GM21381 (cell line): ENCODE data around the gene IPO5.
"Not testable (repeated sequence)": the region's sequence is repeated elsewhere in the genome, so short reads cannot be mapped to it uniquely, and the experiment has no call there.

ENCODE experiments used
- ATAC-seq: cut with Tn5 transposase; IDR thresholded peaks from one replicate; pipeline ENCODE4 v1.9.1; 2021; ENCODE audit warnings: mild to moderate bottlenecking, moderate library complexity; ENCODE audit not compliant: unreplicated experiment

Gene IPO5

GRCh38 chr13:98007001-98007400, 53.5 kb downstream of the IPO5 start:
- no peak for ATAC-seq

DNA sequence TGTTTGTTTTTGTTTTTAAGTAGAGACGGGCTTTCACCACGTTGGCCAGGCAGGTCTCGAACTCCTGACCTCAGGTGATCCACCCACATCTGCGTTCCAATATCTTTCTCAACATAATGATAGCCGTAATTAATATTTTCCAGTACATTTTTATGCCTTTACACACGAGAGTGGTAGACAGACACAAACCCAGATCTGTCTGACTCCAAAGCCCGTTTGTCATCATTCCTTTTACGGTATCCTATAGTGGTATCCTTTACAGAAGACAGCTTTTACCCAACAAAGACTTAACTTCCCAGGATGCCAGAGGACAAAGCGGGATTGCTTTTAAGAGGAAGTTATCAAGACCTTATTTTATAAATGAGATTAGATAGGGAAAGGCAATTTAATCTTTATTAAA, 59.8 kb downstream of the IPO5 start:
- ATAC-seq = no peak

DNA sequence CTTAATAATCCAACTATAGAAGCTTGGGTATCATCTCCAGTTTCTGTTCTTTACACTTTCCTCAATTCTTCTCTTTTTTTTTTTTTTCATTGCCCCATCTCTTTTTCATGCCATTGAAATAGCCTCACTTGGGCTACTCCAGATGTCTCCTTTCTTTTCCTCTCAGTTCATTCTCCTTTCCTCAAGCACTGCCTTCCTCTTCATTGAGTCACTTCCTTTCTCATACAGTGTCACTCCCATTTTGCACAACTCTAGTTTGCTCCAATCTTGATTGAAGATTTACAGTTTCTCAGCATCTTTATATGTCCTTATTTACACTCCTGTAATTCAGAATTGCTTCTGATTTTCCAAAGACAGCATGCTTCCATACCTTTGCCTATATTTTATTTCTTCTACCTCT, 61.3 kb downstream of the IPO5 start:
- no peak for ATAC-seq

GRCh38 chr13:98018293-98018692, 64.8 kb downstream of the IPO5 start:
- no peak for ATAC-seq

GRCh38 chr13:98019186-98019585, 65.7 kb downstream of the IPO5 start:
- no peak for ATAC-seq

DNA sequence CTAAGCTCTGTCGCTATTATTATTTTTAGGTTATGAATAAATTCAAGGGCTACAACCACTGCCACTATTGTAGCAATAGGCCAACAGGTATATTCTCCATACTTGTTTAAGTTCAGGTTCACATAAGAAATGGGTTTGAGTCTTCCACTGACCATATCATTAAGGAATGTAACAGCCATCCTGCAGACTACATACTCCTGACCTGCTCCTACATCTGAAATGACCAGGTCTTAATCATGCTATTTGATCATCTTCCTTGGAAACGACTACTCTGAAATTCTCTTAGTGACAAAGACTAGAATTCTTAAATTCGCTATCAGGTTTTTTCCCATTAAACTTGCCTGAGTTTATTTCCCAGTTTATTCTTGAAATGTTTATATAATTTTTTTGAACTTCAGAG, 66.8 kb downstream of the IPO5 start:
- no peak for ATAC-seq

- no peak for ATAC-seq
Measured at GRCh38 chr13:98022210-98022609, 68.7 kb downstream of the IPO5 start.

DNA sequence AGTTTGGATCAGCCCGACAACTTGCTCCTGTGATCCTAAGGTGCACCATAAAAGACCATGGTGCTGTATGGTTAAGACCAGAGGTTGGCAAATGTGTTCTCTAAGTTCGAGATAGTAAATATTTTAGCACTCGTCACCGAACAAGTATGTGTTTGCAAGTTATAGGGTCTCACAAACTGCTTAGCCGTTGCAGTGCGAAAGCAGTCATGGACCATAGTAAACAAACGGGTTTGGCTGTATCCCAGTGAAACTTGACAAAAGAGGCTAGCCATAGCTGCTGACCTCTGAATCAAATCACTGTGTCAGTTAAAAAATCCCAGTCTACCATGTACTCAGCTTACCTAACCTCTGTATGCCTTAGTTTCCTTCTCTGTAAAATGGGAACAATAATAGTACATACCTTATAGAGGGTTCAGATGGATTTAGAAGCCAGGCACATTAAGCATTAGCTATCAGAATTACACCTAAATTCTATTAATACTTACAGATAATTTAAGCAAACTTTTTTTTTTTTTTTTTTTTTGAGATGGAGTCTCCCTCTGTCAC, 72.1 kb downstream of the IPO5 start:
- ATAC-seq = no peak

DNA sequence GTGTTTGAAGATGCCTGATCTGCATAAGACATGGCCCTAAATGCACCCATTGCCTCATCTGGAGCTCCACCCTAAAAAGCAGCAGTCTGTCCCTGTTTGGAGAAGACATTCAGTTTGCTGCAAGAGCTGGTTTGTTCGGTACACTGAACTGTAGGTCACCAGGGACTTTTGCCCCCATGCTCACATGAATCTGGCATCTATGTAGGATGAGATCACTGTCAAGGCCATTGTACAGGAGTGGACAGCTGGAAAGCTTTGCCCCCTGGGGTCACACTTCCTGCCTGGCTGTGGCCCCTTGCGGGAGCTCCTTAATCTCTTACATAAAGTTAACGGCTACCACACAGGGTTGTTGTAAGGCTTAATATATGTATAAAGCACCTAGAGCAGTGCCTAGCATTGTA, 73.0 kb downstream of the IPO5 start:
- ATAC-seq = no peak

DNA sequence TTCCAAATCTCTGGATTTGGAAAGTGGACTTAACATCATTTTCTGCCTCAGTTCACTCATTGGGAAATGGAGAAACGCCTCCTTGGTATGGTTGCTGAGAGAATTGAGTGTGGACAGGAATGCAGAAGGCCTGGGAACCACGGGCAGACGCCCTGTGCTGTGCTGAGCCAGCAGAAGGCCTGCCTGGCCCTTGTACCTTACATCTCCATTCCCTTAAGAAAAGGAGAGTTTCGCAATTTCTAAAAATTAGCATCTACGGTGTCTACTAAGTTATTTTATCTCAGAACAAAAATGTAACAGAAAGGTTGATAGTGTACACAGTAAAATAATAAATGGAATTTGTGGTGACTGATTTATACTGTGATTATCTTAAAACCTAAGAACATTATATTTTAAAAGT, 78.7 kb downstream of the IPO5 start:
- no peak for ATAC-seq

GRCh38 chr13:98033277-98034247, 80.1 kb downstream of the IPO5 start:
- no peak for ATAC-seq

- ATAC-seq = no peak
Measured at GRCh38 chr13:98035373-98035772, 81.9 kb downstream of the IPO5 start.

GRCh38 chr13:98036564-98037302, 83.3 kb downstream of the IPO5 start:
- ATAC-seq = not testable (repeated sequence)

DNA sequence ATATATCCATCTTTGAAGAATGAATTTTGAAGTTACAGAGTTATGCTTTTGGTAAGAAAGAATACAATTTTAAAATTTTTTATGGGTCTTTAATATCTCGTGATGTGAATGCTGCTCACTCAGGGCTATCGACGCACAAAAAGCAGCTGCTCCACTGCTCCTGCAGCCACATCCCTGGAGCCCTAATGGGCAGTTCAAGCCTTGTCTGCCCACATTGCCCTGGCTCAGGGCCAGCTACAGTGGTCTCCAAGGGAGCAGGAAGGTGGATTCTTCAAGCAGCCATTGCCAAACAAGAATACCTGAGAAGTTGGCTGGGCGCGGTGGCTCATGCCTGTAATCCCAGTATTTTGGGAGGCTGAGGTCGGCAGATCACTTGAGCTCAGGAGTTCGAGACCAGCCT, 85.8 kb downstream of the IPO5 start:
- no peak for ATAC-seq

DNA sequence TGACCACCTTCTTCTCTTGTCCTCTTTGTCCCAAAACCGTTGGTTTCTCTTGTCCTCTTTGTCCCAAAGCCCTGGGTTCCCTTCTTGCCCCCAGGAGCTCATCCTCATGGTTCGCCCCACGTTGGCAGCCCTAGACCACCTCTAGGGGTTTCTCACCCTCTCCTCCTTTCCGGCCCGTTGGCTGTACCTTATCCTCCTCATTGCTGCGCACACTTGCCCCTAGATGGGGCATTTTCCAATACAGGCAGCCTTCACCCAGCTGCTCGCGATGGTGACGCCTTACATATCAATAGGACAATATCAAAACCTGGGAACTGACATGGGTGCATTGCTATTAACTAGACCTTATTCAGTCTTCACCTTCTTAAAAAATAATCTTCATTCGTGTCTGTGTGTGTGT, 86.5 kb downstream of the IPO5 start:
- ATAC-seq = no peak

DNA sequence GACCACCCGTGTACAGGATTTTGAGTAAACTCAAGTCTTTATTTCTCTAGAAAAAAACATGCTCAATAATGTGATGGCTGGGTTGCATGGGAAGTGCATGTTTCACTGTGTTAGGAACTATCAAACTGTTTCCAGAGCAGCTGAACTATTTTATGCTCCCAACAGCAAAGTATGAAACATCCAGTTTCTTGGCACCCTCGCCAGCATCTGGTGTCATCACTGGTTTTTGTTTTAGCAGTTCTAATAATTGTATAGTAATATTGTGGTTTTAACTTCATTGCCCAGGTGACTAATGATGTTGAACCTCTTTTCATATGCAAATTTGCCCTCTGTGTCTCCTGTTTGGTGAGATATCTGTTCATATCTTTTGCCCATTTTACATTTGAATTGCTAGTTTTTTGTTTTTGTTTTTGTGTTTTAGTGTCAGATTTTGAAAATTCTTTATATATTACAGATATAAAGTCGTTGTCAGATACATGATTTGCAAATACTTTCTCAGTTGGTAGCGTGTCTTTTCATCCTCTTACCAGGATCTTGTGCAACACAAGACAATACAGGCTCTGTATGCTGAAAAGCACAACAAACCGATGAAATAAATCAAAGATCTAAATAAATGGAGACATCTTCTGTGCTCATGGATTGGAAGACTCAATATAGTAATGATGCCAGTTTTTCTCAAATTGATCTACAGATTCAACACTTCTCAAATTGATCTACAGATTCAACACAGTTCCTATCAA, 87.8 kb downstream of the IPO5 start:
- no peak for ATAC-seq

DNA sequence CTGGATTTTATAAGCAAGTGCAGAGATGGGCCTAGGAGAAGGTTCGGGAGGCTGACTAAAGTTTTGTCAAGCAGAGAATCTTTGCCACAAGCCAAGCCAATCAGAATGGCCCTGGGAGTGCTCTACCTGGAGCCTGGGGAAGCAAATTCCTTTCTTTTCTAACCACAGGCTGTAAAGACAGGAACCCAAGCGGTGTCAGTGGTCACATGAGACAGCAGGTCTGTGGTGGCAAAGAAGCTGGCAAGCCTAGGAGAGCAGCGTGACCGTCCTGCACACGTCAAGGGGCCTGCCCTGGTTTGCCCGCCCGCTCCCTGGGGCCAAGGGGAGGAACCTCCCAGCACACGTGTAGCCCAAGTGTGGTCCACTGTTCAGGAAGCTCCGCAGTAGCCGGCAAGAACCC, 90.8 kb downstream of the IPO5 start:
- no peak for ATAC-seq

GRCh38 chr13:98047785-98048184, 94.3 kb downstream of the IPO5 start:
- not testable (repeated sequence) for ATAC-seq

DNA sequence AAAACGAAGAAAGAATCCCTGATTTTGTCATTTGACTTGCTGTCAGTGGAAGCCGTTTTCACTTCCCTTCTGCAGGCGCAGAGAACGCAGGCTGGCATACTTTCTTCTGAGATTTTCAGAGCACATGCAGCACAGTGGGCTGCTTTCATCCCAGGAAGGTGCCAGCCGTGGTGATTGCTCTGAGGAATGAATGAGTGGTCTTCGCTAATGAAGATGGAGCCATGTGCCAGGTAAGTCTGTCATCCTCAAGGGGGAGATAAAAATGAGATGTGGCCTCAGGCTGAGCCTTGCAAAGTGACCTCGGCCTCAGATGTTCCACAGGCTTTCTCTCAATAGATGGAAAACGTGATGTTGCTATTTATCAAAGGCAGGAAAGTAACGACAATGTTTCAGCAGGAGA, 94.8 kb downstream of the IPO5 start:
- no peak for ATAC-seq

DNA sequence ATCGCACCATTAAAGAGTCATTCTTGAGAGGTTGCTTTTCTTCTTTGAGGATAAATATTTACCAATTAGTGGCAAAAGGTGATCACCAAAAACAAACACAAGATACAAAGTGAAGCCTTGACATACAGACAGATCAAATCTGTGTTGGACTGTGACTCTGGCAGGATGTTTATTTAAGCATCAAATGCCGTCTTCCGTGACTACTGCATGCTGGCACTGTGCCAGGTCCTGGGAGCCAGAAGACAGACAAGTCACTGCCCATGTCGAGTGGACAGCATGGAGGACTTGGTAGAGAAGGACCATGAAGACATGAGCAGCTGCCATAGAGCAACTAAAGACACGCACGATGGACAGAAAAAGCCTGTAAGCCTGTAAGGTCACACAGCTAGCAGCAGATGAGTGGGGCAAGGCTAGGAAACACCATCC, 96.6 kb downstream of the IPO5 start:
- no peak for ATAC-seq

DNA sequence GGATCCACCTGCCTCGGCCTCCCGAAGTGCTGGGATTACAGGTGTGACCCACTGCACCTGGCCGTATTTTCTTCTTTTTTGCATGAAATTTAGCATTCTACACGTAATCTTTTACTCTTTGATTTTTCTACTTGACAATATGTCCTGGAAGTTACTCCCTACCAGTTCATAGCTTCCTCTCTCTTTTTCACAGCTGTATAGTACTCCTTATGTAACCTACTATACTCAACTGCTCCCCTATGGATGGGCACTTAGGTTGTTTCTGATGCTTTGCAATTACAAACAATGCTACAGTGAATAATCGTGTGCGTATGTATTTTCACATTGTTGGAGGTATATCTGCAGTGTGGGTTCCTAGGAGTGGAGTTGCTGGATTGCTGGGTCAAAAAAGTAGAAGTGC, 98.9 kb downstream of the IPO5 start:
- ATAC-seq = no peak
